Measurements from ENCODE around the gene SYNJ2.

SYNJ2 gene

DNA sequence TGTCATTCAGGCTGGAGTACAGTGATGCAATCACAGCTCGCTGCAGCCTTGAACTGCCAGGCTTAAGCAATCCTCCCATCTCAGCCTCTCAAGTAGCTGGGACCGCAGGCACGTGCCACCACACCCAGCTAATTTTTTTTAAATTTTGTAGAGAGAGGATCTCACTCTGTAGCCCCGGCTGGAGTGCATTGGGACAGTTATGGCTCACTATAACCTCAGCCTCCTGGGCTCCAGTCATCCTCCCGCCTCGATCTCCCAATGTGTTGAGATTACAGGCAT is 99.9 kb downstream of the SYNJ2 start:
- DNase-seq (ENCODE audit: low spot score) = no peak

DNA sequence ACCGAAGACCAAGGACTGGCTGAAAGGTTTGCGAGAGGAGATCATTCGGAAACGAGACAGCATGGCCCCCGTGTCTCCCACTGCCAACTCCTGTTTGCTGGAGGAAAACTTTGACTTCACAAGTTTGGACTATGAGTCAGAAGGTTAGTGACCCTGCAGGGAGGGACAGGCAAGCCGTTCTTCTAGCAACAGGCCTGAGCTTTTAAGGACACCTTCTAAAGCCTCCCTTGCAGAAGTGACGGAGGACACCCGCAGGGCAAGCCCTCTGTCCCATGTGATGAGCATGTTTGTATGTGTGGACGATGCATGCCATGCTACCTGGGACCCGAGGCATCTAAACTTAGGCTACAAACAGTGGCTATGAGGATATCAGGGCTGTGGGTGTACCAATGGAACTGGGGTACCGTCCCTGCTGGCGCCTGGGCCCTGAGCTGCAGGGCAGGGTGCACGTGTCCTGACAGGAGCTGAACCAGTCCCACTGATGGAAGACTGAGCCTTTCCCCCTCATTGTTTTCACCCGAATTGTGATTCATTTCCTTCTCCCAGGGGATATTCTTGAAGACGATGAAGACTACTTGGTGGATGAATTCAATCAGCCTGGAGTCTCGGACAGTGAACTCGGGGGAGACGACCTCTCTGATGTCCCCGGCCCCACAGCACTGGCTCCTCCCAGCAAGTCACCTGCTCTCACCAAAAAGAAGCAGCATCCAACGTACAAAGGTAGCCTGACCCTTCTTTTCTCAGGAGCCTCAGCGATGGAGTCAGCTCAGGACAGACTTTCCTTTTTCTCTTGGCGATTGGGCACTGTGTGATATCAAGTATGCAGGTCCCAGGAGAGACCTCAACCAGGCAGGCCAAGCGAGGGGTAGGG is 102.0 kb downstream of the SYNJ2 start:
- no peak for DNase-seq (ENCODE audit: low spot score)

DNA sequence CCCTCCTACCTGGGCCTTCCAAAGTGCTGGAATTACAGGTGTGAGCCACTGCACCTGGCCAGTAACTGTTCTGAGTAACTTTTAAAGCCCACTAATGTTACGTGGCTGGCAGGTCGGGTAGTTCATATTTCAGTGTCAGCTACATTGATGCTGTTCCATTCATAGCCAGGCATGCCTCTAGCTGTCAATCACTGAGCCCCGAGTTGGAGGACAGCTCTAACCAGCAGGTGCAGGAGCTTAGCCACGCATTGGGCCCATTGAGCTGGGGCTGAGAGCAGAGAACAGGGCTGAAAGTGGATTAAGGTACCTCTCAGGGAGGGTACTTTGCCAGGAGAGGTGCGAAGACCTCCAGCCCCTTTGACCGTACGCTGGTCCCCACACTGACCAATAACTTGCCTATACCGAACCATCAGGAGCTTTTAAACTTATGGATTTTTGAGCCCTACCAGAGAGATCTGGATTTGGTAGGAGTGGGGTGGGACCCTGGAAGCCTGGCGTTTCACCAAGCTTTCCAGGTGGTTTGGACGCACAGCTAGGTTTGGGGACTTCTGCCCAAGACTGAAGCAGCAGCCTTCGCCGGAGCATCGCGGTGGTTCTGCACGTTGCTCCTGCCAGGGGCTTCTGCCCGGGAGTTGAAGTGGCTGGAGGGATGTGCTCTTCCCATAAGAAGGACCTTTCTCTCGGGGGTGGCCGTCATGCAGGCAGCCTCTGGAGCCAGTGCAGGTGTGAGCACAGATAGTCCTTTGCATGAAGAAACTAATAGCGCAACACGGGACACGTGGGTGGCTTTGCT is 103.8 kb downstream of the SYNJ2 start:
- no peak for DNase-seq (ENCODE audit: low spot score)

- no peak for DNase-seq (ENCODE audit: low spot score)
Observed at GRCh38 chr6:158086054-158086503, 104.4 kb downstream of the SYNJ2 start.

DNA sequence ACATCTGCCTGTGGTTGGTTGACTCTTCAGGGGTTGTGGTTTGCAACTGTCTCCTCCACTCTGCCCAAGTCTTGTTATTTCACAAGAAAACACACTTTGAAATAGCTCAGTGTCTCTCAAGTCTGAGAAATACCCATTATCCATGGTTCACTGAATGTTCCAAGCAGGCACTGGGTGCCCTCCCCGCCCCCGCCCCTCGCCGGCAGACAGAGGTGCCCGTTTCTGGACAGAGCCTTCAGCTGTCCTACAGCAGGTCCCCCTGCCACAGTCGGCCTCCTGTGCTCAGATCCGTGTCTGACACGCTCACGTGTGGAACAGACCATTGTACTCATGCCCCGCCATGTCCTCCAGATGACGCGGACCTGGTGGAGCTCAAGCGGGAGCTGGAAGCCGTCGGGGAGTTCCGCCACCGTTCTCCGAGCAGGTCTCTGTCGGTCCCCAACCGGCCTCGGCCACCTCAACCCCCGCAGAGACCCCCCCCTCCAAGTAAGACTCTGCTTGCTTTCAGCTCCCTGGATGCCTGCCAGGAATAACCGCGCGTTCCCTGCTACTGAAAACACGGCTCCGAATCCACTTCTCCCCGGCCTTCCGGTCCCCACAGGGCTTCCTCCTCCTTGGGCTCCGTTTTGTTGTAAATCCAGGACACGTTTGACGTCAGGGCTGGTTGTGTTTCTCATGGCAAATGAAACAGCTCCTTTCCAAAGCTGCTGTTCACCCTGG is 105.0 kb downstream of the SYNJ2 start:
- DNase-seq (ENCODE audit: low spot score) = no peak

GRCh38 chr6:158087224-158087867 is 105.7 kb downstream of the SYNJ2 start:
- no peak for DNase-seq (ENCODE audit: low spot score)

DNA sequence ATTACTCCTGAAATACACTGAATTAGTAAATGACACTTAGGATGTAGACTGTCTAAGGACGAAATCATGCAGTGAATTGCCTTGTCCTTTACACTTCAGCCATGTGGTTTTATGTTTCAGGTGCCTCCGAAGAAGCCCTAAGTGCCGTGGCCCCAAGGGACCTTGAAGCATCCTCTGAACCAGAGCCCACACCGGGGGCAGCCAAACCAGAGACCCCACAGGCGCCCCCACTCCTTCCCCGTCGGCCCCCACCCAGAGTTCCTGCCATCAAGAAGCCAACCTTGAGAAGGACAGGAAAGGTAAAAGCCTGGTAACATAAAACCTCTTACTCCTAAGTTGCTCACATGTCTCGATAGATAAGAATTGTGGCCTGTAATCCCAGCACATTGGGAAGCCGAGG is 111.1 kb downstream of the SYNJ2 start:
- no peak for DNase-seq (ENCODE audit: low spot score)

DNA sequence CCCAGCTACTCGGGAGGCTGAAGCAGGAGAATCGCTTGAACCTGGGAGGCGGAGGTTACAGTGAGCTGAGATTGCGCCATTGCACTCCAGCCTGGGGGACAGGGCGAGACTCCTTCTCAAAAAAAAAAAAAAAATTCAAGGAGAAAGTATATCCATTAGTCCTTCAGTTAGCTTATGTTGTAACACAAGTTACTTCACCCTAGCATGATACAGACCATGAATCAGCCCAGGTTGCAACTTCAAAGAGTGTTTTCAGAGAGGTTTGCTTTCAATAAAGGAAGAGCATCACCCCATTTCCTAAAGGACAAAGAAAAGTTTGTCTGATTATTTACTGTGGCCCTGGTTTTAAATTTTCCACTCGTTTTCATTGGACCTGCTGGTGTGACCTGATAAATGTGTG is 113.4 kb downstream of the SYNJ2 start:
- DNase-seq (ENCODE audit: low spot score) = no peak

DNA sequence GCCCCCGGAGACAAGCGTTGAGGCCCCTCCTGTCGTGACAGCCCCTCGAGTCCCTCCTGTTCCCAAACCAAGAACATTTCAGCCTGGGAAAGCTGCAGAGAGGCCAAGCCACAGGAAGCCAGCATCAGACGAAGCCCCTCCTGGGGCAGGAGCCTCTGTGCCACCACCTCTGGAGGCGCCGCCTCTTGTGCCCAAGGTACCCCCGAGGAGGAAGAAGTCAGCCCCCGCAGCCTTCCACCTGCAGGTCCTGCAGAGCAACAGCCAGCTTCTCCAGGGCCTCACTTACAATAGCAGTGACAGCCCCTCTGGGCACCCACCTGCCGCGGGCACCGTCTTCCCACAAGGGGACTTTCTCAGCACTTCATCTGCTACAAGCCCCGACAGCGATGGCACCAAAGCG is 114.0 kb downstream of the SYNJ2 start:
- DNase-seq (ENCODE audit: low spot score) = no peak

DNA sequence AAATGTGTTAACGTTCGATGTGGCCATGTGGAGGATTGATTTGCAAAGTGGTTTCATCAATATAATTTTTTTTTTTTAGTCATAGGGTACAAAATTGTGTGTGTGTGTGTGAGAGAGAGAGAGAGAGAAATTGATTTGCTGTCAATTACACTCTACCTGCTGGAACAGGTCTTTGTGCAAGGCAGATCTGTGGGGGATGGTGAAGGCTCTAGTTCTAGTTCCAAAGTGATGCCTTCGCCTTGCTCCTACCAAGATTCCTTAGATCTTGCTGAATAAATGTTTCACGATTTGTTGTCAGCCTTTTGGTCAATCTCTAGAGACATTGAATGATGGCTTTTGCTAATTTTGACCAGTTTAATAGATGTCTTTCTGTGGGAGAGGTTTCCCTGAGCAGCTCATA is 121.6 kb downstream of the SYNJ2 start:
- DNase-seq (ENCODE audit: low spot score) = no peak

DNA sequence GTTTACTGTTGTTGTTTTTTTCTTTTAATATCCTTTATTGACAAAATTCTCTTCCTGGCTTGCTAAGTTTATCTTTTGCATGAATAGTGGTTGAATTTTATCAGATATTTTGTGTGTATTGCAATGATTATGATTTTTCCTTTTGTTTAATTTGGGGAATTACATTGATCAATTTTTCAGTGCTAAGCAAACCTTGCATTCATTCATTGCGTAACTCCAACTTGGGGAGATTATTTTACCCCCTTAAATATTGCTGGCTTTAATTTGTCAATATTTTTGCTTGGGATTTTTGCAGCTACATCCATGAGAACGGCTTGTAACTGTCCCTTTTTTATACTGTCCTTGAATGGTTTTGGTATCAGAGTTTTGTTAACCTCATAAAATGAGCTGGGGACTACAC is 123.0 kb downstream of the SYNJ2 start:
- no peak for DNase-seq (ENCODE audit: low spot score)

DNA sequence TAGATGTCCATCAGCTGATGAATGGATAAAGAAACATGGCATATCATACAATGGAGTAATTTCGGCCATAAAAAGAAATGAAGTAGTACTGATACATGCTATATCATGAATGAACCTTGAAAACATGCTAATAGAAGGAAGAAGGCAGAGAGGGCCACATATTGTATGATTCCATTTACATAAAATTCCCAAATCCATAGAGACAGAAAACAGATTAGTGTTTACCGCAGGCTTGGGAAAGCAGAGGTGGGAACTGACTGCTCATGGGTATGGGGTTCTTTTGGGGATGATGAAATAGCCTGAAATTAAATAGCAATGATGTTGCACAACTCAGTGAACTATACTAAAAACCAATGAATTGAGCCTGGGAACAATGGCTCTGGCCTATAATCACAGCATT is 128.1 kb downstream of the SYNJ2 start:
- DNase-seq (ENCODE audit: low spot score) = no peak

DNA sequence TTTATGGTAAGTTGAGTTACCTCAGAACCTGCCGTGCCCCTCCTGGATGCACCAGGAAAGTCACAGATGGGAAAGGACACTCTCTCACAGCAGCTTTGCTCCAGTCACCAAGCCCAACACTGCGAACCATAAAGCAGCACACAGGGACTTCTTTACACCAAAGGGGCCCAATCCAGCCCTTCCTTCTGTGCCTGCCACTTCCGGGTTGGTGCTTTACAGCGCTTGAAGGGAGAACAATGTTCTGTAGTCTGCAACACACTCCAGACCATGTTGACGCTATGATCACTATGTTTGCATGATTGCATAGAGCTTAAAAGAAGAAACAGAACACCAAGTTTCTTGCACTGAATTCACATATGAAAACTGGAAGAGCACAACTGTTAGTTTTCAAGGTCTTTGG is 129.3 kb downstream of the SYNJ2 start:
- DNase-seq (ENCODE audit: low spot score) = no peak

GRCh38 chr6:158111987-158112386 is 130.3 kb downstream of the SYNJ2 start:
- no peak for DNase-seq (ENCODE audit: low spot score)

- no peak for DNase-seq (ENCODE audit: low spot score)
Observed at GRCh38 chr6:158113802-158114201, 132.1 kb downstream of the SYNJ2 start.

DNA sequence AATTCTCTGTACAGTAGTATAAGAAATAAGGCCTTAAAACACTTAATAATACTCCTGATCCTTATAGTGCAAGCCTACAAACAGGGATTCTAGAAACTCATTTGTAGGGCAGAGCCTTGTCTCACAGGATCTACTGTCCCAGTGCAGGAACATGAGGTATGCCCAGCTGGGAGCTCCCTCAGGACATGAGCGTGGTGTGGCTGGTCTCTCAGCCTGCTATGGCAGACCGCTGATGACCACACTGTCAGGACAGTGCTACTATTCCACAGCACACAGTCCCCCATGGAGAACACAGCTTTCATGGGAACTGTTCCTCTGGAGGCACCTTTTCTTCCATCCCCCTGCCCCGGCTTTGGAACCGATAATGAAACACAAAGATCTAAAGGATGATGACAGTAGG is 133.4 kb downstream of the SYNJ2 start:
- no peak for DNase-seq (ENCODE audit: low spot score)

- DNase-seq (ENCODE audit: low spot score) = no peak
Observed at GRCh38 chr6:158115508-158115907, 133.8 kb downstream of the SYNJ2 start.

GRCh38 chr6:158118886-158119285 is 137.2 kb downstream of the SYNJ2 start:
- no peak for DNase-seq (ENCODE audit: low spot score)

DNA sequence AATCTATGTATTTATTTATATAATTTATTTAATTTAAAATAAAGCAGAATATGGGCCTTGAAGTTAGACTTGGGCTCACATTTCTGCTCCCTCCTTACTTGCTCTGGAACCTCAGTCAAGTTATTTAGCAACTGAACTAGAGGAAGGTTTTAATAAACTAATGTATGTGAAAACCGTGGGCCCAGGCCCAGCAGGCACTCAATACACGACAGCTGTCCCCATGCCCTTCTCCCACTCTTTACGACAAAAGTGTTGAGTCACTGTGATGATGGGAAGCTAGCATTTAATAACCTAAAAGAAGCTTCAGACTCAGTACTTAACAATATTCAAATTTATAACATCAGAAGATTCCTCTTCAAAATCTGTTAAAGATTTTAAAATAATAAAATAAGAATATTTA is 139.7 kb downstream of the SYNJ2 start:
- no peak for DNase-seq (ENCODE audit: low spot score)

DNA sequence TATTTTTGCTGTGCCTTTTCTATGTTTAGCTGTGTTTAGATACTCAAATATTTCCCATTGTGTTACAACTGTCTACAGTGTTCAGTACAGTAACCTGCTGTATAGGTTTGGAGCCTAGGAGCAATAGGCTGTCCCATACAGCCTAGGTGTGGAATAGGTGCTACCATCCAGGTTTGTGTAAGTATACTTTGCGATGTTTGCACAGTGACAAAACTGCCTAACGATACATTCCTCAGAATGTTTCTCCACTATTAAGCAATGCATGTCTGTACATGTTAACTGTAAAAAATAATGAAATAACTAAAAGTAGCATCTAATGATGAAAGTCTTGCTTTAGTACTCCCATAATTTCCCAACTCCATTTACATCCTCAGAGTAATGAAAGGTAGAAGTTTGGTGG is 140.4 kb downstream of the SYNJ2 start:
- no peak for DNase-seq (ENCODE audit: low spot score)

DNA sequence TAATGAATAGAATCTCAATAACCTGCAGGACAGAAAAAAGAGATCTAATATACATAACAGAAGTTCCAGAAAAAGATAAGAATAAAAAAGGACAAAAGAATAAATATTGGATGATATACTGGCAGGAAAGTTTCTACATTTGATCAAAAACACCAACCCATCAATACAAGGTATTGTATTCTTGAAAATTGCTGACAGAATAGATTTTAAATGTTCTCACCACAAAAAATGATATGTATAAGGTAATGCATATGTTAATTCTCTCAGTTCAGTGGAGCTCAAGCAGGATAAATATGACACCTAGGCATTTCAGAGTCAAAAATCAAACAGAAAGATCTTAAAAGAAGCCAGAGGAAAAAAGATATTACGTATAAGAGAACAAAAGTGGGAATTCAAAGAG is 142.6 kb downstream of the SYNJ2 start:
- DNase-seq (ENCODE audit: low spot score) = no peak

DNA sequence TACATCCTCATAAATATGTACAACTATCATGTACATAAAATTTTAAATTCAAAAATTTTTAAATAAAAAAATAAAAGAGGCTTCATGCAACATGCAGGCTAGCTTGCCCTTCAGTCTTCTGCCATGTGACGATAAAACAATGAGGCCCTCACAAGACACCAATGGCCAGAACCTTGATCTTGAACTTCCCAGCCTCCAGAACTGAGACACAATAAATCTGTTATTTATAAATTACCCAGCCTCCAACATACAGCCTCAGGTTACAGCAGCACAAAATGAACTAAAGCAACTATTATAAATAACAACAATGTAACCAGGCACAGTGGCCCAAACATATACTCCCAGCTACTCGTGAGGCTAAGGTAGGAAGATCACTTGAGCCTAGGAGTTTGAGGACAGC is 143.6 kb downstream of the SYNJ2 start:
- DNase-seq (ENCODE audit: low spot score) = no peak

Data from germinal center (tissue), 1 donor.